Globus pallidus (tissue), 1 donor: Measurements from ENCODE around the gene CCDC77.
A peak's percentile ranks its signal among the peaks of the same experiment; 100 is the strongest.
"Not testable (repeated sequence)": the region's sequence is repeated elsewhere in the genome, so short reads cannot be mapped to it uniquely, and the experiment has no call there.

ENCODE experiments used
- DNase-seq: peaks from one replicate; pipeline ENCODE4 v3.0.0-alpha.2; 2015; ENCODE audit warnings: low spot score

Gene CCDC77

DNA sequence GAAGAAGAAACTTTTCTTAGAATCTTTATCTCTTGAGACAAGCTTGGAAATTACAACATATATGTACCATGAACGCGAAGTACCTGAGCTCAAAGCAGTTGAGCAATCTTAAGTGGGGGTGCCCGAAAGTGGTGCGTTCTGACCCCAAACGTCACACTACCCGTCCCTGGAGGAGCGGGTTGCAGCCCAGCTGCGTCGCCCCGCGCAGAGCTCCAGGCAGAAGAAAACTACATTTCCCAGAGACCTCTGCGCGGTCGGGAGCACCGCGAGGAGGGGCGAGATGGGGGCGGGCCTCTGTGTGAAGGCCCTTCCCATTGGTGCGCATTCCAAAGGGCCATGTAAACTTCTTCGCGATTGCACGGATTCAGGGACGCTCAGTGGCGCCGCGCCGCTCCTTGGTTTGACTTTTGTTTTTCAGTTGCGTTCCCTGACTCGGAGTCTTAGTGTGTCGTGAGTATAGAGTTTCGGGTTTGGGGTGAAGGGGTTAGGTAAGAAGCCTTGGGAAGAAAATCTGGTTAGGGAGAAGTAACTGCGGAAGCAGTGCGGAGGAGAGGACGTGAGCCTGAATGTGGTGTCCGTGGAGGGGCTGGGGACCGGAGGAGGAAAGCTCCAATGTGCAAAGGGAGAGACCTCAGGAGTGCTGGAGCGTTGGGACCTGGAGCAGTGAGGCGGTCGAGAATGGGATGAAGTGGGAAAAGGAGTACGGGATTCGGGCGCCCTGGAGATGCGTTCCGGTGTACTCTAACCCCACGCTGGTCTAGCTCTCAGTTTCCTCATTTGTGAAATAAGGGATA lies at the start of gene CCDC77:
TSS of gene CCDC77 (plus strand) at position 410 of the 794 bp plus-strand sequence. CDS start 7,740 bp downstream, outside the sequence.
- peak; percentile 93 for DNase-seq

DNA sequence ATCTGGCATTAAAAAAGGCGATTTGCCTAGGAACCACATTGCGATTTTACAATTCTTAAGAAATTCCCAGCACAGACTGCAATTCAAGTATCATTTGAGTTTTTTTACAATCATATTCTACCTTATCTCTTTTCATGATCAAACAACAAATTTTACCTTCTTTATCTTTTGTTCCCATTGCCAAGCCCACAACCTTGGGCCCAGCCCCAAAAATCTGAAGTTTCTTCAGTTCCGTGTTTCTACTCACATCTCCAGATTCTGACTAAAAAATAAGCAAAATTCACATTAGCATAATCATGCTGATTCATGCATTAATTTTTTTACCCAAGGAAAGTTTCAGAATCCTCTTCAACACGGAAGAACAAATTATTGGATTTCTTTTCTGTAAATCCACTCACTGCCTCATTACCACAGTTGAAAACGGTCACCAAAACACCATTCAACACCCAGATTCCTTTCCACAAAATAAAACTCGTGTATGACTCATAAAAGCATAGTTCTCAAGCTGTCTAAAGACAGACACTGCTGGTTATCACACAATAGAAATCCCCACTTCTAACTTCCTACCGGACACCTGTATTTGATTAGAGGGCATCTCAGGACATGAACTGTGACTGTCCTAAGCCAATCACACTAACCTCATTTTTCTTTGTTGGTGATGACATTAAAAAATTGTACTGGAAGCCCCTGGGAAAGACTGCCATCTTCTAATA lies 45.0 kb upstream of the CCDC77 start:
- no peak for DNase-seq

DNA sequence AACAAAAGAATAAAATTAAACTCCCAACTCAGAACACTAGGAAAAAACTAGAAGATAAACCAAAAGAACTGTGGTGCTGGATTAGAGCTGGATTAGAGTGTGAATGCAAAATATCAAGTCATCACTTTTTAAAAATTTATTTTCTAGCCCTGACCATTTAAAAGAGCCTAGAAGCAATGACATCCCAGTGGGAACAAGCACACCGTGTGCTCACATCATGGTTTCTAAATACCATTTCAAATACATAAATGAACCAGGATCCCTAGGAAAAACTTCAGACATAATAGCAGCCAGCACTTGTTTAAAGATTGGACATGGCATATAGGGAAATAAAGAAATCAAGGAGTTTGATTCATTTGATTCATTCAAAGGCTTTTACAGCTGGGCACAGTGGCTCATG lies 42.4 kb upstream of the CCDC77 start:
- DNase-seq = no peak

DNA sequence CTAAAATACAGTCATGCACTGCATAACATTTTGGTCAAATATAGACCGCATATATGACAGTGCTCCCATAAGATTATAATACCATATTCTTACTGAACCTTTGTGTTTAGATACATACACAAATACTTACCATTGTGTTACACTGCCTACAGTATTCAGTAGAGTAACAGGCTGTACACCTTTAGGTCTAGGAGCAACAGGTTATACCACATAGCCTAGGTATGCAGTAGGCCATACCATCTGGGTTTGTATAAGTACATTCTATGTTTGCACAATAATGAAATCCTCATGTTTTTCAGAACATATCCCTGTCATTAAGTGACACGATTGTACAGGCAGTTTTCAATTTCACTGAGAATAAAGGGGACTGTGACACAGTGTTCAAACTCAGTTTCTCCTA lies 34.6 kb upstream of the CCDC77 start:
- DNase-seq = no peak

DNA sequence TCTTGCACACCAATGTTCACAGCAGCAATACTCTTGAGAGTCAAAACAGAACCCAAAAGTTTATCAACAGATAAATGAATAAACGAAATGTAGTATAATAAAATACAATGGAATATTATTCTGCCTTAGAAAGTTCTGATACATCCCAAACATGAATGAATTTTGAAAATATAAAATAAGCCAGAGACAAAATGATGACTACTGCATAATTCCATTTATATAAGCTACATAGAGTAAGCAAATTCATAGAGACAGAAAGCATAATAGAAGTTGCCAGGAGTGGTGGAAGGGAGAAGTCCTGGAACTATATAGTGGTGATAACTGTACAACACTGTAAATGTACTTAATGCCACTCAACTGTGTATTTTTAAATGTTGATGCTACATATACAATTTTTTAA lies 33.5 kb upstream of the CCDC77 start:
- no peak for DNase-seq

DNA sequence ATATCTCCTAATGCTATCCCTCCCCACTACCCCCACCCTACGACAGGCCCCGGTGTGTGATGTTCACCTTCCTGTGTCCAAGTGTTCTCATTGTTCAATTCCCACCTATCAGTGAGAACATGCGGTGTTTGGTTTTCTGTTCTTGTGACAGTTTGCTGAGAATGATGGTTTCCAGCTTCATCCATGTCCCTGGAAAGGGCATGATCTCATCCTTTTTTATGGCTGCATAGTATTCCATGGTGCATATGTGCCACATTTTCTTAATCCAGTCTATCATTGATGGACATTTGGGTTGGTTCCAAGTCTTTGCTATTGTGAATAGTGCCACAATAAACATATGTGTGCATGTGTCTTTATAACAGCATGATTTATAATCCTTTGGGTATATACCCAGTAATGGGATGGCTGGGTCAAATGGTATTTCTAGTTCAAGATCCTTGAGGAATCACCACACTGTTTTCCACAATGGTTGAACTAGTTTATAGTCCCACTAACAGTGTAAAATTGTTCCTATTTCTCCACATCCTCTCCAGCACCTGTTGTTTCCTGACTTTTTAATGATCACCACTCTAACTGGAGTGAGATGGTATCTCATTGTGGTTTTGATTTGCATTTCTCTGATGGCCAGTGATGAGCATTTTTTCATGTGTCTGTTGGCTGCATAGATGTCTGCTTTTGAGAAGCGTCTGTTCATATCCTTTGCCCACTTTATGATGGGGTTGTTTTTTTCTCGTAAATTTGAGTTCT lies 30.5 kb upstream of the CCDC77 start:
- not testable (repeated sequence) for DNase-seq

DNA sequence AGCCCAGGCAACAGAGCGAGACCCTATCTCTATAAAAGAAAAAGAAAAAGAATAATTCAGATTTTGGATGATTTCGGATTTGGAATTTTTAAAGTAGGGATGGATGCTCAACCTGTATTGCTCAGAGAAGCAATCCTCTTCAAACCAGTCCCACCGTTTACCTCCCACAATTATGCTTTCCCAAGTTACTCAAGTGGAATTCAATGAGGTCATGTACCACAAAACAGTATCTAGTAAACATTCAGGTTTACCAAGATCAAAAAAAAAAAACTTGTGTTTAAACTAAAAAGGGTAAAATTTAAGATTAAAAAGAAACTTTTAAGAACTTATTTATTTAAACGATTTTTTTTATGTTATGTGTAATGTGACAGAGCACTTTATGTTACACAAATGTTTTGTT lies 14.8 kb upstream of the CCDC77 start:
- no peak for DNase-seq

DNA sequence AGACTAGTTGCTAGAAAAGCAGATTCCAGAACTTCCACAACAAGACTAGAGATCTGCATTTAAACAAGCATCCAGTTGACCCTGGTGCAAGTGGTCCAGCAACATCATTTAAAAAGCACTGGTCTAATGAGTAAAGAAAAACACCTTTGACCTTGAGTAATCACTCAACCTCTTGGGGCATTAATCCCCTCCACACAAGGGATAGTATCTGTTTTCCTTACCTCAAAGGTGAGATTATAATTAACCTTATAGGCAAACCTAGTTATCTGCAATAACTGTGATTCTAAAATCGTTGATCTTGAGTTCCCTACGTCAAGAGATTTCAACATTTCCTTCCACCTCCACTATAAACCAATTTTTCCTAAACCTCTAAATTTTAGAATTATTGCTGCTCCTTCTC lies 13.4 kb upstream of the CCDC77 start:
- no peak for DNase-seq

DNA sequence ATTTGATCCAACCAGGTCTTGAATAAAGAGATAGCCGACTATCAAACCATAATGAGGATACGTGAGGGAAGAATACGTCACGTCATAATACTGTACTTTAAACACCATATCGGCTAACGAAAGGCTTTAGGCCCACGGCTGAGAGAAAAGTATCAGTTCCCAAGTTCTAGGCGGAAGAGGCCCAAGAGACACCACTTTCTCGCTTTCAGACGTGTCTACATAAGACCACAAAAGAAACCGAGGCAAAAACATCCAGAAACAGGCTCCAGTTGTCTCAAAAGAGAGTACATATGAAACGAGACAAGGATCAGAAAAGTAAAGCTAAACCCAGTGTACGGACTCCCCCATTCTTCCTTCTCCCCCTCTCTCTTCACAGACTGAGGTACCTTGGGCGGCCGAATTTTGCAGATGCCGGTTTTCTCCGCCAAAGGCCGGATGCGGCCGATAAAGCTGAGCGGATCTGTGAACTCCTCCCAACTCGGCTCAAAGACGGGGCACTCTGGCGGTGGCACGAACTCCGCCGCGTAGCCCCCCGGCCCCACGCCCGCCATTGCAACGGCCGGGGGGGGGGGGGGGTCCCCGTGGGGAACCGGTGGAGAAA lies 12.8 kb upstream of the CCDC77 start:
- no peak for DNase-seq

DNA sequence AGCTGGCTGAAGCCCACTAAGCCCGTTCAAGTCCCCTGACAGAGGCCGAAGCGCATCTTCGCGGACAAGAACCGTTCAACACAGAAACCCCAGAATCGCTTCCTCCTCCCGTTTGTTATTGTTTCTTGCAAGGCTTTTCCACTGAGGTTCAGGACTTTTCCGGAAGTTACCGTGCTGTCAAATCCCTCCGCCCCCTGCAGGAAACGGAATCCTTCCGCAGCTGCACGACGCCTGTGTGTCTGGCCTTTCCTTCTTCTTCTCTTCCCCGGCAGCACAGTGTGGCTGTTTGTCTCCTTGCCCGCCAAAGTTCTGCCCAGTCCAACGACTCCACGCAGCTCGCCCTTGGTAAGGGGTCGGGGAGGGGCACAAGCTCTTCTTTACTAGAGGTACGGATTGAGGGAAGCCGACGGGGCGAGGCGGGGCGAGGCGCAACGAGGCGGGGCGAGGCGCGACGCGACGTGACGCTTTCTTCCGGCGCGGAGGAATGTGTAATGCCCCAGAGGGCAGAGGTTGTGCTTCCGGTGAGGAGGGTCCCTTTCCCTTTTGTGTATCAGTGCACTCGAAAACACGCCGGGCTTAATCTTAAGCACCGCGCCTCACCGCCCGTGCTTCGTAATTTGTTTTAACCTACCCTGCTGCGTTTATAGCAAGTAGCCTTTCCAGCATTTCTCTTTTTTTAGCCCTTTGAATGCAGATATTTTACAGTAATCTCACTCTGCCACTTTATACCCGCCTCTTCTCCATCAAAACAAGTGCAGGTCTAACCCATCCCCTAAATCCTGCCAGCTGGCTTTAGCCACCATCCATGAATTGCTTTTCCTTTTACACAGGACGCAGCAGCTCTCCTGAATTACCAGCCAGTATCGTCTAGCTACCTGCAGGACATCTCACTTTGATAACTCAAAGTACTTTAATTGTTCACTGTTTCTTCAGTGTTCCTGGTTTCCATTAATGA lies 12.0 kb upstream of the CCDC77 start, which contains the start of gene KDM5A:
TSS of gene KDM5A (minus strand) at position 179 of the 955 bp plus-strand sequence. CDS start 229 bp downstream, outside the sequence.
- peak; percentile 92 for DNase-seq

DNA sequence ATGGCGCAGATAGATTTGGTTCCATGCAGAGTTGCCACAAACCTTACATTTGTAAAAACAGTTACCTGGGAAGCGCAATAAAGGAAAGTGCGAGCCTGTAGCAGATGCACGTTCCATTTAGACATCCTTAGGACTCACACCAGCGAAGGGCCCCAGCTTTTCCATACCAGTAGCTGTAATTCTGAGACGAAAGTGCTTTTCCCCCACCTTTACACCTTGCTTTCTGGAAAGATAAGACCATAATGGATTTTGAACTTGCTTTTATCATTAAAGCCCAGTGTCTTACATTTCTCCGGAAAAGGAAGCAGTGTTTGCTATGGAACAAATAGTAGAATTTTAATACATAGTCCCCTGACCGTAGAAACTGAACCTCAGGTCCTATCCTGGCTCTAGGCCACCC lies 616 bp upstream of the CCDC77 start:
- no peak for DNase-seq

DNA sequence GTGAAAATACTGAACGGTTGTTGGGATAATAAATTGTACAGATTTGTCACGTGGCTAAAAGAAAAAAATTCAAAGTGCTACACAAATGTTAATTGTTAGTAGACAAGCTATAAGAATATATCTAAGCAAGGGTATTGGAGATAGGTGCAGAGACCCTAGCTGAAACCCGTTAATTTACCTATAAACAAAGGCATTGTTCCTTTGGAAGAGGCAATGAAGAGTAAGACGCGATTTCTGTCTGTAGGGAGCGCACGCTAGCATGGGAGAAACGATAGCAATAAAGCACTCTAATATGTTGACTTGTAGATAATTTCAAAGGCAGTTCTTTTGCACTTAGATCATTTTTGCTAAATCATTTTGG lies 565 bp downstream of the CCDC77 start:
- DNase-seq = no peak

DNA sequence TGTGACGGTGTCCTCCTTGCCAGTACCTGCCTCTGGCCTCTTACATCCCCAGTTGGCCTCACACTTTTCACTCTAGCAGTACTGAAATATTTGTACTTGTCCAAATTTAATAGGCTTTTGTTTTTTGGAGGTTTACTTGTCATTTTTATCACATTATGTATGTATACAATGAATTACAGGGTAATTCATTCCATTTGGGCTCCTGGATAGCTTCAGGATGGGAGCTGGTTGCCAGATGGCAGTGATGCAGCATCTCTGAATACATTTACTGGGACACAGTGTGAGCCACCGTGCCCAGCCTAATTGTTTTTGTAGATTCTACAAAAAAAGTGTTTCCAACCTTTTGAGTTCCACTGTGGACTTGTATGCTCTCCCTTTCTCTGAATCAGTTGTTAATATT lies 13.4 kb downstream of the CCDC77 start:
- DNase-seq = no peak

DNA sequence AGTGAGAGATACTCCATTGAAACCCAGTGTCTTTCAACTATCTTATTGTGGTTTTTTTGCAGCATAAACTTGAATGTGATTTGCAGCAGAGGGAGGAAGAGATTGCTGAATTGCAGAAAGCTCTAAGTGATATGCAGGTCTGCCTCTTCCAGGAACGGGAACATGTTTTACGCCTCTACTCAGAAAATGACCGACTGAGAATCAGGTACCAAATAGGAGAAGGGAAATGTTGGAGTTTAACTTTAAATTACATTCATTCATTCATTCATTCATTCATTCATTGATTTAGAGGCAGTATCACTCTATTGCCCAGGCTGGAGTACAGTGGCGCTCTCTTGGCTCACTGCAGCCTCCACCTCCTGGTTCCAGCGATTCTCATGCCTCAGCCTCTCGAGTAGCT lies 17.0 kb downstream of the CCDC77 start:
- DNase-seq = no peak

DNA sequence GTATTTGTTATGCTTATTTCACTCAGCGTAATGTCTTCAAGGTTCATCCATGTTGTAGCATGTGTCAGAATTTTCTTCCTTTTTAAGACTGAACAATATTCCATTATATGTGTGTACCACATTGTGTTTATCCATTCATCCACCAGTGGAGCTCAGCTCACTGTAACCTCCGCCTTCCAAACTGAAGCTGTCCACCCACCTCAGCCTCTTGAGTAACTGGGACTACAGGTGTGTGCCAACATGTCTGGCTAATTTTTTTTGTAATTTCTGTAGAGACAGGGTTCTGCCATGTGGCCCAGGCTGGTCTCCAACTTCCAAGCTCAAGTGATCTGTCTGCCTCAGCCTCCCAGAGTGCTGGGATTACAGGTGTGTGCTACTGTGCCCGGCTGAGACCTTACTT lies 21.1 kb downstream of the CCDC77 start:
- no peak for DNase-seq

DNA sequence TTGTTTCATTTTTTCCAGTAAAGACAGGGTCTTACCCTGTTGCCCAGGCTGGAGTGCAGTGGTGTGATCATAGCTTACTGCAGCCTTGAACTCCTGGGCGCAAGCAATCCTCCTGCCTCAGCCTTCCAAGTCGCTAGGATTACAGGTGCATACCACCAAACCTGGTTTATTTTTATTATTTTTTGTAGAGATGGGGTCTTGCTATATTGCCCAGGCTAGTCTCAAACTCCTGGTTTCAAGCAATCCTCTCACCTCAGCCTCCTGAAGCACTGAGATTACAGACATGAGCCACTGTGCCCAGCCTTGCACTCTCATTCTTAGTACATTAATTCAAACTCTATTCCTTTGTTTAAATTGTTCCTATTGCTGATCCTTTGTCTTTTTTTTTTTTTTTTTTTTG lies 34.3 kb downstream of the CCDC77 start:
- not testable (repeated sequence) for DNase-seq

DNA sequence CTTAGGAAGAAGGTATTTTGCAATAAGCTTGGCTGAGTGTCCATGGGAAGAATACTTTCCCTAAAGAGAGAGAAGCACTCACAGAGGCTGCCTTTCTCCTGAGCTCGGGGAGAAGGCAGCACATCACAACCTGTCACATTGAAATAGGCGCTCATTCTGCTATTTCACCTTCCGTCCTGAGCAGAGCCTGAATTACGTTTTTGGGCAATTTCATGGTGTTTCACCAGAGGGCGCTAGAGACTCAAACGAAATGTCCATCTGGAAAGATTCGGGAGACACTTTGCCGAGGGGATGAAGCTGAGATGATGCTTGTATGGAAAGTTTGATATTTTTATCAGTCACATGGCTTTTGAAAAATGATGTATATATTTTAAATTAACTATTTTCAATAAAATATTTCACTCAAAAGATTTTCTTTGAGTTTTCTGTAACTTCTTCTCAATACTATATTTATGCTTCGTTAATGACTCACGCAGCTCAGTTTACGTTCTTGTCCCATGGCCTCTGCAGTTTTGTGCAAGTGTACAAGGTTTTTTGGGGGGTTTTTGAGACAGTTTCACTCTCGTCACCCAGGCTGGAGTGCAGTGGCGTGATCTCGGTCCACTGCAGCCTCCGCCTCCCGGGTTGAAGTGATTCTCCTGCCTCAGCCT lies 40.9 kb downstream of the CCDC77 start:
- DNase-seq = peak; percentile 43

DNA sequence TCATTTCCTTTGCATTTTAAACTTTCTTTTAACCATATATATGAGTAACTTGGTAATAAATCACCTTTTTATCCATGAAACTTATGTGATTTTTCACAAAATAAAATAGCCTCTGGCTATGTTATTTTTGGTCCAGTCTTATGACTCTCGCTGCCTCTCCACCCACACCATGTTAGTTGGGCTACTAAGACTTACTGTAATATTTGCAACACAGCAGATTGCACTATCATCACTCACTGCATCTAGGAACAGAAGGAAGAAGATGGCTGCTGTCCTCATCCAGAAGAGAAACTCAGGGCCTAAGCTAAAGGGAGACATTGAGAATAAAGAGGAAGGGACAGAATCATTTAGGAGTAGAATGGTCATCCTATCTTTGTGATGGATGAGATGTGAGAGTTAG lies 45.7 kb downstream of the CCDC77 start:
- no peak for DNase-seq

DNA sequence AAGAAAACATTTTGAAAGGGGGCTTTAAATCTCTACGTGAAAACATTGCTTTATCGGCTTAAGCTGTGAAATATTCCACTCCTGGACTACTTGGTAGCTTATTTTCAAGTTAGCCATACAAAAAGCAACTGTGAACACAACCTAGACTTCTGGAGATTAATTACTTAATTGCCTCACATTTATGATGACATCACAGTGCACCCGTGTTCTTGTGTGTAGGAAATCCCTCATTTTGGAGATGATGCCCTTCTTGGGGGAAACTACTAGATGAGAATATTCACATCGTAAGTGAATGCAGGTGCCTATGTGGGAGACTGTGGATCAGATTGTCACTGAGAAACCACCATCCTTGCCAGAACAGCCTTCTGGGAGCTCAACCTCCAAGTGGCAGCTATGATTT lies 47.8 kb downstream of the CCDC77 start:
- DNase-seq = no peak

DNA sequence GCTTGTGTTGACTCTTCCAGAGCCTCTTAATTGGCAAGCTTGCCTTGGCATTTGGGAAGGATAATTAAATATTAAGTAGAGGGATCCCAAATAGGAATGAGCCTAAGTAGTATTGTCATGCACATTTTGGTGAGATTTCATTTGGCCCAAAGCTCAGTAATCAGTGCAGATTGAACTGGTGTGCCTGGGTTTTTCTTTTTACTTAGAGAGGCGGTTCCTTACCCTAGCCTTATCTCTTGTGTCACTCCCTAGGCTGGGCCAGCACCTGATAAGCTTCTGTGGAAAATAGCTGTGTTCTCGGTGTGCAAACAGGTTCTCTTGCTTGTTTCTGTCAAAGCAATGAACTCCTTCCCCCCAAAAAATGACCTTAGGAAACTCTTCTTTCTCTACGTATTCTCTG lies 49.0 kb downstream of the CCDC77 start:
- DNase-seq = no peak
